HG03565 (cell line): Measurements from ENCODE around the gene CMTM4.
"Not testable (repeated sequence)": the region's sequence is repeated elsewhere in the genome, so short reads cannot be mapped to it uniquely, and the experiment has no call there.

Source experiments
- ATAC-seq: cut with Tn5 transposase; IDR thresholded peaks from one replicate; pipeline ENCODE4 v1.9.1; 2021; ENCODE audit warnings: mild to moderate bottlenecking, moderate library complexity; ENCODE audit not compliant: unreplicated experiment

Gene CMTM4

GRCh38 chr16:66705790-66706505 lies 9.4 kb upstream of the CMTM4 start:
- ATAC-seq = no peak

DNA sequence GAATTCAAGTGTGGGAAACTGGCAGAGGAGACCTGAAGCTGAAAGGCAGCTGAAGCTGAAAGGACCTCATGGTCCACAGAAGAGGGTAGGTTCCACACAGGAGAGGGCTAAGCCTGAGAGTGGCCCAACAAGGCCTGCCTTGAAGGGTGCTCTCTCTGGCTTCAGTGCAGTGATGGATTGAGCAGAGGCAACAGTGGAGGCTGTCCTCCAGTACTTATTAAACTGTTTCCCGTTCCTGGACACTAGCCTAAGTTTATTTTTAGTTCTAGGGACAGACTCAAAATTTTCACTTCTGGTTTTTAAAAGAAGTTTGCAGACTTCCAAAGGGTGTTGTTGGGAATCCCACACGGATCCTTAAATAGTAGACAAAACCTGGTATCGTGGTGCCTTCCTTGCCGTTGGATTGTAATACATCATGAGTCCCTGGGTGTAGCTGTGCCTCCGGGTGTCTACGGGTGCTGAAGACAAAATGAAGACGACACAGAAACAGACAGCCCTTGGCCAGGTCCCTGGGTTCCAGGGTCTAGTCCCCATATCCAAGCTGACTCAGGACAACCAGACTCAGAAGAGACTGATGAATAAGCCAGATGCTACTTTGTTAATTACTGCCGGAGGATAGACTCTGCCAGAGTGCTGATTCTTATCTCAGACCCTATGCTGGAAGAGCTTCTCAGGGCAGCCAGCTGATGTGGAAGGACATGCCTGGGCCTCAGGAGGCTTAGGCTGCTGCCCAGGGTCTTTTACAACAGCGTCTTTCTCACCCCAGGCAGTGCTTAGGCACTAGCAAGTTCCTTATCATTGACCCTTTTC lies 7.1 kb upstream of the CMTM4 start:
- ATAC-seq = no peak

- ATAC-seq = no peak
Measured at GRCh38 chr16:66701516-66701915, 5.0 kb upstream of the CMTM4 start.

DNA sequence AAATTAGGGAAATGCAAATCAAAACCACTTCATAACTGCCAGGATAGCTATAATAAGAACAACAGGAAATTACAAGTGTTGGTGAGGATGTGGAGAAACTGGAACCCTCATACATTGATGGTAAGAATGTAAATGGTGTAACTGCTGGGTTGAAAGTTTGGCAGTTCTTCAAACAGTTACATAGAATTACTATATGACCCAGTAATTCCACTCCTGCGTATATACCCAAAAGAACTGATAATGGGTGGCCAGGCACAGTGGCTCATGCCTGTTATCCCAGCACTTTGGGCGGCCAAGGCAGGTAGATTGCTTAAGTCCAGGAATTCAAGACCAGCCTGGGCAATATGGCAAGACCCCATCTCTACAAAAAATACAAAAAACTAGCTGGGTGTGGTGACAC lies 4.5 kb upstream of the CMTM4 start:
- ATAC-seq = no peak

DNA sequence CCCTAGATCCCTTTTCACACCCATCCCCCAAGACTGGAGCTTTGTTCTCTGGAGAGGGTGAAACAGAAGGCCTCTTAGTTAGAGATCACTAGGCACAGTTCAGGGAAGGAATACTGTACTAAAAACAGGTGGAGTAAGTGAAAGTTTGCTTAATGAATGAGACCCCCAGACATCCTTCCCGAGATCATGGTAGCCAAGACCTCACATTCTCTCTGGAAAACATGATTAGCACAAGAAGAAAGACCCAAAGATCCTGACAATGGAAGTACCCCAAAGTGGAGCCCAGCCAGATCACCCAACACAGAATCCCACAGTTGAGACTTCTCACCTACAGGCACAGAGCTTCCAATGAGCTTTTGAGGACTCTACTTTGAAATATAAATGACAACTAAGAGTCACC lies 3.4 kb upstream of the CMTM4 start:
- ATAC-seq = no peak

DNA sequence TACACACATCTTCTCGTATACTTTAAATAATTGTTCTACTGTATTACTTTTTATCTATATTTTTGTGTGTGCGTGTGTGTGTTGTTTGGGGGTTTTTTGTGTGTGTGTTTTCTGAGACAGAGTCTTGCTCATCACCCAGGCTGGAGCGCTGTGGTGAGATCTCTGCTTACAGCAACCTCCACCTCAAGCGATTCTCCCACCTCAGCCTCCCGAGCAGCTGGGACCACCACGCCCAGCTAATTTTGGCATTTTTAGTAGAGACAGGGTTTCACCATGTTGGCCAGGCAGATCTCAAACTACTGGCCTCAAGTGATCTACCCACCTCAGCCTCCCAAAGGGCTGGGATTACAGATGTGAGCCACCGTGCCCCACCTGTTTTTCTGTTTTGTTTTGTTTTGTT lies 1.5 kb upstream of the CMTM4 start:
- ATAC-seq = no peak

DNA sequence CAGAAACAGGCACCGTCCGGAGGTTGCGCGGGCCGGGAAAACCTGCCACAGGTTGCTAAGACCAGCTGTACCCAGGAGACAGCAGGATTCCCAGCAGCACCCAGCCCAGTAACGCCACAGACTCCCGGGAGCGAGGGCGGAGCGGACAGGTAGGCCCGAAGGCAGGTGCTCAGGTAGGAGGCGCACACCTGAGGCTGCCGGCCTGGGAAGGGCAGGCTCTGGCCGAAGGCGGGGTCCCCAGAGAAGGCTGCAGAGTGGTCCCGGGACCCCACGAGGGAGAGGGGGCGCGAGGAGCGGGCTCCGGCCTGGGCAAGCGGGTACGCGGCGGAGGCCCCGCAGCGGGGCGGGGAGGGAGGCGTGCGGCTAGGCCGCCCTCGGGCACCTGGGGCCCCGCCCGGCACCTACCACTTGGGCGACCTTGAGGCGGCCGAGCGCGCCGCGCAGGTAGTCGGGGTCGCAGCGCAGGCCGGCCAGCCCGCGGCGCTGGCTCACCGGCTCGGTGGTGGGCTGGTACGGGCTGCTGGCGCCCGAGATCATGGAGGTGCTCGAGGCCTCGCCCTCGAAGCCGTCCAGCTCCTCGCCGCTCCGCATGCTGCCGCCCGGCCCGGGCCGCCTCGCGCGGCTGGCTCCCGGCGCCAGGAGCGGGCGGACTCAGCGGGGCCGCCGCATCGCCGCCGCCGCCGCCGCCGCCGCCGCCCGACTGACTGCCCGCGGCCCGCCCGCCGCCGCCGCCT lies 441 bp downstream of the CMTM4 start:
- peak; percentile 35 for ATAC-seq

GRCh38 chr16:66695471-66695934 lies 1.0 kb downstream of the CMTM4 start:
- ATAC-seq = no peak

GRCh38 chr16:66693149-66693548 lies 3.4 kb downstream of the CMTM4 start:
- ATAC-seq = no peak

- ATAC-seq = no peak
Measured at GRCh38 chr16:66692341-66692740, 4.2 kb downstream of the CMTM4 start.

- ATAC-seq = no peak
Measured at GRCh38 chr16:66691234-66691633, 5.3 kb downstream of the CMTM4 start.

GRCh38 chr16:66690106-66690847 lies 6.3 kb downstream of the CMTM4 start:
- ATAC-seq = no peak

- no peak for ATAC-seq
Measured at GRCh38 chr16:66689282-66689681, 7.3 kb downstream of the CMTM4 start.

DNA sequence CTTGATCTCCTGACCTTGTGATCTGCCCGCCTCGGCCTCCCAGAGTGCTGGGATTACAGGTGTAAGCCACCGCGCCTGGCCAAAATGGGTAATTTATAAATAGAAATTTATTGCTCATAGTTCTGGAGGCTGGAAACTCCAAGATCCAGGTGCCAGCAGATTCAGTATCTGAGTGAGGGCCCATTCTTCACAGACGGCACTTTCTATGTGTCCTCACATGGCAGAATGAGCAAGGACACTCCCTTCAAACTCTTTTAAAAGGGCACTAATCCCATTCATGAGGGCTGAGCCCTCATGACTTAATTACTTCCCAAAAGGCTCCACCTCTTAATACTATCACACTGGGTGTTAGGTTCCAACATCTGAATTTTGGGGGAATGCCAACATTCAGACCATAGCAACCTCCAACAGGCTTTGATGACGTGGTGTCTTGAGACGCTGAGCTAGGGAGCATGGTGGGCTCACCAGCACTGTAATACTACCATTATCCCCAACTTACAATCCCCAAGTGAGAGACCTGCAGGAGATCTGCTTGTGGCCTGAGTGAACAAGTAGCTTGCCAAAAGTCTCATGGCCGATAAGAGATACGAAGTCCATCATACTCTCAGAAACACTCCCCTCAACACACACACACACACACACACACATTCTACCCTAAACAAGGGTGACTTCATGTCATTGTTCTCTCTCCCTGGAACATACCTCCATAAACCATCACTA lies 8.5 kb downstream of the CMTM4 start:
- no peak for ATAC-seq

DNA sequence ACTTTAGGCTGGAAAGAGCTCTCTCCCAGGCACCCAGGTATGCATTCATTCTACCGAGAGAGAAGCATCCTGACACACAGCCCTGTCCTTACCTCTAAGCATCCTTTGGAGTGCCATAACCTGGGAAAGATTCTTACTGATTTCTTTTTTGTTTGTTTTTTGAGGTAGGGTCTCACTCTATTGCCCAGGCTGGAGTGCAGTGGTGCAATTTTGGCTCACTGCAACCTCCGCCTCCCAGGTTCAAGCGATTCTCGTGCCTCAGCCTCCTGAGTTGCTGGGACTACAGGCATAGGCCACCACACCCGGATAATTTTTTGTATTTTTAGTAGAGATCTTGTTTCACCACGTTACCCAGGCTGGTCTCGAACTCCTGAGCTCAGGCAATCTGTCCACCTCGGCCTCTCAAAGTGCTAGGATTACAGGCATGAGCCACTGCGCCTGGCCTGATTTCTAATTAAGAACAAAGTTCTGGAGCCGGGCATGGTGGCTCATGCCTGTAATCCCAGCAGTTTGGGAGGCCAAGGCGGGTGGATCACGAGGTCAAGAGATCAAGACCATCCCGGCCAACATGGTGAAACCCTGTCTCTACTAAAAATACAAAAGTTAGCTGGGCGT lies 10.9 kb downstream of the CMTM4 start:
- ATAC-seq = not testable (repeated sequence)

DNA sequence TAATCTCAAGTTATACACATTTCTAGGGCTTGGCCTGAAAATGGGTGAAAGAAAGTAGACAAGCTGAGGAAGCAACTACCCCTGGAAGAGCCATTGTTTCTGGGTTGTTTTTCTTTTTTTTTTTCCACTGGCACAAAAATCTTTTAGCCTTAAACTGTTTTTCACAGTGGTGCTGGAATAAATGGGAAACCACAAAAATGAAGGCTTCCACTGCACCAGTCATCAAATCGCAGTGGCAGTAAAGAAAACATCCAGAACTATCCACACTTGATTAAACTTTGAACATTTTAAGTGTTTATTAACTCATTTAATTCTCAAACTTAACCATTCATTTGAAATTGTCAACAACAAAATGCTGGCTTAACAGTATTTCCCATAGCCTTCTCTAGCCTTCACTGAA lies 14.3 kb downstream of the CMTM4 start:
- no peak for ATAC-seq

- no peak for ATAC-seq
Measured at GRCh38 chr16:66681676-66682075, 14.9 kb downstream of the CMTM4 start.

GRCh38 chr16:66678337-66678736 lies 18.2 kb downstream of the CMTM4 start:
- ATAC-seq = no peak

- no peak for ATAC-seq
Measured at GRCh38 chr16:66677836-66678235, 18.7 kb downstream of the CMTM4 start.

DNA sequence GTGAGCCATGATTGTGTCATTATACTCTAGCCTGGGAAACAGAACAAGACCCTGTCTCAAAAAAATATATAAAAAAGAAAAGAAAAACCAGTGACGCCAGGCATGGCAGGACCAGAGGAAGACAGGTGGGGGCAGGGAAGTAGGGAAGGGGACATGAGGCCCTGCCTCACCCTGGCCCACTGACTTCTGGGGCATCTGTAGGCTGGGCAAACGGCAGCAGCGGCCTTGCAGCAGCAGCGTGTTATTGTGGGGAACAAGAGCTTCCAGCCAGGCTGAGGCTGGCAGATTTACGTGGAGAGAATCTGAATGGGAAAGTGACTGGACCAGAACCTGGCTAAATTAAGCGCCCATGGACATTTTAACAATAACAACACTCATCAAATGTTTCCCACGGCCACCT lies 19.4 kb downstream of the CMTM4 start:
- no peak for ATAC-seq
